DOHH2 (cell line): ENCODE measurements around the gene ITPR1.

ENCODE experiments used
- H3F3A ChIP-seq: fragments of 200-600 bp; sonication (generic), shearing (Covaris generic); 2 replicates; pipeline ENCODE4 v1.6.0; 2016; ENCODE audit warnings: antibody characterized with exemption, mild to moderate bottlenecking; ENCODE audit not compliant: control insufficient read depth, insufficient read depth
- H3K27ac ChIP-seq: fragments of 200-600 bp; sonication (generic); 2 replicates; pipeline ENCODE4 v1.5.1; 2014; ENCODE audit warnings: low read depth, mild to moderate bottlenecking, low read length, moderate library complexity
- H3K27me3 ChIP-seq: fragments of 200-600 bp; sonication (generic); 2 replicates; pipeline ENCODE4 v1.6.1; 2014; ENCODE audit warnings: mild to moderate bottlenecking, low read length, mixed read lengths; ENCODE audit not compliant: control insufficient read depth
- H3K36me3 ChIP-seq: fragments of 200-600 bp; sonication (generic); 2 replicates; pipeline ENCODE4 v1.6.1; 2014; ENCODE audit warnings: mild to moderate bottlenecking, low read length, moderate library complexity, mixed read lengths; ENCODE audit not compliant: control insufficient read depth
- H3K4me1 ChIP-seq: fragments of 200-600 bp; sonication (generic); 2 replicates; pipeline ENCODE4 v1.6.1; 2014; ENCODE audit warnings: mild to moderate bottlenecking, low read length, mixed read lengths; ENCODE audit not compliant: control insufficient read depth
- H3K4me2 ChIP-seq: fragments of 200-600 bp; sonication (generic); 2 replicates; pipeline ENCODE4 v1.6.0; 2014; ENCODE audit warnings: mild to moderate bottlenecking, low read length, moderate library complexity
- H3K4me3 ChIP-seq: fragments of 200-600 bp; sonication (generic); 2 replicates; pipeline ENCODE4 v1.5.1; 2014; ENCODE audit warnings: mild to moderate bottlenecking, low read length, mixed read lengths
- H3K79me2 ChIP-seq: fragments of 200-600 bp; sonication (generic); 2 replicates; pipeline ENCODE4 v1.6.1; 2014; ENCODE audit warnings: mild to moderate bottlenecking, low read length, mixed read lengths; ENCODE audit not compliant: control insufficient read depth
- H3K9me2 ChIP-seq: fragments of 200-600 bp; sonication (generic); replicated peaks from 2 replicates; pipeline ENCODE4 v1.6.1; 2014; ENCODE audit warnings: mild to moderate bottlenecking, low read length, mixed read lengths; ENCODE audit not compliant: control insufficient read depth
- H3K9me3 ChIP-seq: fragments of 200-600 bp; sonication (generic); 2 replicates; pipeline ENCODE4 v1.6.1; 2014; ENCODE audit warnings: antibody characterized with exemption, low read length, mixed read lengths; ENCODE audit not compliant: control insufficient read depth, insufficient read depth
- H4K20me1 ChIP-seq: fragments of 200-600 bp; sonication (generic); 2 replicates; pipeline ENCODE4 v1.6.0; 2014; ENCODE audit warnings: low read depth, mild to moderate bottlenecking, antibody characterized with exemption, low read length, moderate library complexity; ENCODE audit not compliant: control insufficient read depth, insufficient read depth
- EZH2phosphoT487 ChIP-seq: fragments of 200-600 bp; sonication (generic); IDR thresholded peaks from 2 replicates; pipeline ENCODE4 v1.6.1; 2017; ENCODE audit warnings: borderline replicate concordance, mild to moderate bottlenecking, antibody characterized with exemption, low read length, moderate library complexity, mixed read lengths
- TF ChIP-seq, protein P1 (sequence below): fragments of 200-600 bp; sonication (generic); IDR thresholded peaks from one replicate; pipeline ENCODE4 v1.5.1; 2014; ENCODE audit warnings: antibody characterized with exemption, mild to moderate bottlenecking, low read depth, low read length; ENCODE audit not compliant: poor library complexity, severe bottlenecking

ITPR1 gene

DNA sequence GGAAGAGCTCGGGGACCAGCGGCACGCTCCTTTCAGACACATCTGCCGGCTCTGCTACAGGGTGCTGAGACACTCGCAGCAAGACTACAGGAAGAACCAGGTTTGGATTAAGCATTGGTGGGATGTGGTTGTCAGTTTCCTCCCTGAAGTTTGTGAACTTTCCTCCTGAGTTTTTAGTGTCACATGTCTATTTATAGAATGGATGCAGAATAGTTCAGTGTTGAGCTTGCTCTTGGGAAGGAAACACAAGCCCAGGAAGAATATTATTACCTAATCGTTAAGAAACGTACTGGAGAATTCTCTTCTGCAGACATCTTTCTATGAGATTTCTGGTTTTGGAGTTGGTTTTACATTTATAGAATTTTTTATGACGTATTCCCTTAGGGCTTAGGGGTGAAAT, 172.0 kb downstream of the ITPR1 start:
- Histone ChIP-seq H3K27me3 (no peaks in the 10 kb centered on the region), H3K4me3 (no peak overlapping the region), H3K4me1 (no peaks in the 10 kb centered on the region), H3K79me2 (no peaks in the 10 kb centered on the region), H3K4me2 (no peak overlapping the region), H3K9me2 (no peaks in the 10 kb centered on the region), H4K20me1 (no peaks in the 10 kb centered on the region), H3K9me3 (no peaks in the 10 kb centered on the region), H3F3A (no peaks in the 10 kb centered on the region), H3K27ac (no peak overlapping the region), H3K36me3 (peaks cover 17% of the 10 kb centered on the region; the same call in 1 of the 2 replicates)
- TF ChIP-seq, protein P1, sequence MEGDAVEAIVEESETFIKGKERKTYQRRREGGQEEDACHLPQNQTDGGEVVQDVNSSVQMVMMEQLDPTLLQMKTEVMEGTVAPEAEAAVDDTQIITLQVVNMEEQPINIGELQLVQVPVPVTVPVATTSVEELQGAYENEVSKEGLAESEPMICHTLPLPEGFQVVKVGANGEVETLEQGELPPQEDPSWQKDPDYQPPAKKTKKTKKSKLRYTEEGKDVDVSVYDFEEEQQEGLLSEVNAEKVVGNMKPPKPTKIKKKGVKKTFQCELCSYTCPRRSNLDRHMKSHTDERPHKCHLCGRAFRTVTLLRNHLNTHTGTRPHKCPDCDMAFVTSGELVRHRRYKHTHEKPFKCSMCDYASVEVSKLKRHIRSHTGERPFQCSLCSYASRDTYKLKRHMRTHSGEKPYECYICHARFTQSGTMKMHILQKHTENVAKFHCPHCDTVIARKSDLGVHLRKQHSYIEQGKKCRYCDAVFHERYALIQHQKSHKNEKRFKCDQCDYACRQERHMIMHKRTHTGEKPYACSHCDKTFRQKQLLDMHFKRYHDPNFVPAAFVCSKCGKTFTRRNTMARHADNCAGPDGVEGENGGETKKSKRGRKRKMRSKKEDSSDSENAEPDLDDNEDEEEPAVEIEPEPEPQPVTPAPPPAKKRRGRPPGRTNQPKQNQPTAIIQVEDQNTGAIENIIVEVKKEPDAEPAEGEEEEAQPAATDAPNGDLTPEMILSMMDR, result no peak
- no peak for TF ChIP-seq EZH2phosphoT487

DNA sequence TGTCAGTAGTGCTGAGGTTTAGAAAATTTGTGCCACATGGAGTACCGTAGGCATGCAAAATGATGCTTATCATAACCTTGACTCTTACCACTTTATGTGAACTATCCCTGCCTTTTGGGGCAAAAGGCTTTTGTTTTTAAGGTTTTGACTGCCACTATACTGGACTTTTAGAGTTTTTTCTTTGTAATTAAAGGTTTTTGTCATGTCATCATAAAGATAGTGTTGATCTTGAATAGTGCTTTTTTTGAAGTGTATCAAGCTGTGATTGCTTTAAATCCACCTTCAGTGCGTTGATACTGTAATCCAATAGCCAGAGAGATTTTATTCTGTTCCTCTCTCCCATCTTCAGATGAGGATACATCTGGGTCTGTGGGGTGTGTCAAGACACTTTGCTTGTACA, 172.9 kb downstream of the ITPR1 start:
- no peaks in the 10 kb centered on the region for H3K4me1 ChIP-seq
- H4K20me1 ChIP-seq, result no peaks in the 10 kb centered on the region
- no peaks in the 10 kb centered on the region for H3F3A ChIP-seq
- H3K27me3 ChIP-seq, result no peaks in the 10 kb centered on the region
- TF ChIP-seq, protein P1, result no peak
- H3K4me2 ChIP-seq, result no peak overlapping the region
- no peaks in the 10 kb centered on the region for H3K9me3 ChIP-seq
- H3K36me3 ChIP-seq, result peaks cover 25% of the 10 kb centered on the region
- H3K79me2 ChIP-seq, result no peaks in the 10 kb centered on the region
- H3K9me2 ChIP-seq, result no peaks in the 10 kb centered on the region
- no peak overlapping the region for H3K4me3 ChIP-seq
- H3K27ac ChIP-seq, result no peak overlapping the region

DNA sequence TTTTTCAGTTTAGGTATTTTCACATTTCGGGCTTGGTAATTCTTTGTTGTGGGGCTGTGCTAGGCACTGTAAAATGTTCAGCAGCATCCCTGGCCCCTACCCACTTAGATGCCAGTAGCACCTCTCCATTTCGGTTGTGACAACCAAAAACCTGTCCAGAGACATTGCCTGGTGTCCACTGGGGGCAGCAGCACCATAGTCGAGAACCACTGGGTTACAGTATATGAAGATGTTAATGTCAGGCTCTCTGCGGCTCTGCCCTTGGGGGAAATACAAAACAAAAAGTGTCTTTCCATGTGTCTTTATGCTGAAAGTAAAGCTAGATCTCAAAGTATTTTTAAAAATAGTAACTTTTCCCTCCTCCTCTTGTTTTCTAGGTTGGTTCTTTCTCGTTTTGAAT, 177.2 kb downstream of the ITPR1 start:
- Histone ChIP-seq H3K9me3 (no peaks in the 10 kb centered on the region), H3K36me3 (peaks cover 19% of the 10 kb centered on the region), H4K20me1 (no peaks in the 10 kb centered on the region), H3K4me2 (no peak overlapping the region), H3K9me2 (no peaks in the 10 kb centered on the region), H3K79me2 (no peaks in the 10 kb centered on the region), H3K27me3 (no peaks in the 10 kb centered on the region), H3K27ac (no peak overlapping the region), H3K4me1 (no peaks in the 10 kb centered on the region), H3F3A (no peaks in the 10 kb centered on the region), H3K4me3 (no peak overlapping the region)
- TF ChIP-seq, protein P1, result peak; percentile 22
- TF ChIP-seq EZH2phosphoT487, result no peak
